ENCODE data around the gene CACNA2D1. TPM values are rescaled to one million over a fixed set of nuclear protein-coding genes. Genes with fewer than 3 reads are reported as not detected.

Gene CACNA2D1
- total RNA-seq, 1 experiment from 2014 or later = 0.77 TPM

DNA sequence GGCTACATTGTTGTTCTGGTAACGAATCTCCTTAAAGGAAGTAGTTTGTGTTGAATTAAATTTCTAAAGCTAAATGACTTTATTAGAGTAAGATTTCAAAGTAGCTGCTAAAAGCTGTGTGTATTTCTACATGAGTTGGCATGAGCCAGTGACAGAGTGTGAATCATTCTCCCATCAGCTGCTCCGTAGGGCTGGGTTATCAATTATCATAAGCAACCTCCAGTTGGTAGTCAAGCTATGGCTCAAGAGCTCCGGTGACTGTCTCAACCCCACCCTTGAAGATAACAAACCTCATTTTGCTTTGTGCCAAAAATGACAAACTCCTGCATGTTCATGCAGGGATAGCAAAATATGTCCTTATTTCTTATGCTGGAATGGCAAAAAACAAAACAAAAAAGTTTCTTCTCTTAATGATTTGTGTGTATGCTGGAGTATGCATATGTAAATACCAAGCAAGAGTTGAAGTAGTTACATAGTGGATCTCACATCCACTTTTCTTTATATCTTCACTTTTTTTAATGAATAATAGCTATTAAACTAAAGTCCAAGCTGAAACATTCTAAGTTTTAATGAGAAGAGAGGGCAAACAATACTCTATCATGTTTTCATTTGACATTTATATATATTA is 249.4 kb downstream of the CACNA2D1 start:
- Histone ChIP-seq H3K4me2 (ENCODE audit: low read length) (no peak overlapping the region), H3K27ac (ENCODE audit: low read length) (no peak overlapping the region), H3F3A (ENCODE audit: low read length, unreplicated experiment) (no peaks in the 10 kb centered on the region), H4K20me1 (ENCODE audit: low read length) (no peaks in the 10 kb centered on the region), H3K9me2 (replicated peaks; ENCODE audit: low read length) (no peaks in the 10 kb centered on the region), H3K4me3 (ENCODE audit: low read length) (no peak overlapping the region), H3K79me2 (ENCODE audit: low read length) (no peaks in the 10 kb centered on the region), H3K9me3 (ENCODE audit: low read length) (no peaks in the 10 kb centered on the region), H3K9ac (ENCODE audit: low read length) (no peak overlapping the region), H3K4me1 (ENCODE audit: insufficient read depth, low read length) (no peaks in the 10 kb centered on the region), H3K27me3 (ENCODE audit: low read length) (peaks cover 25% of the 10 kb centered on the region), H2AFZ (ENCODE audit: low read length) (no peak overlapping the region), H3K36me3 (ENCODE audit: low read depth, low read length) (no peaks in the 10 kb centered on the region)
- ChIA-PET POLR2A (ENCODE audit: unreplicated experiment) (no interaction called here), CTCF (no interaction called here)
- ATAC-seq = no peak
- no TSS peak for BruUV-seq (replicated peaks)
- intact Hi-C loops (cut with micrococcal nuclease) = no loop called here
- peak; percentile 22 for DNase-seq
- TF ChIP-seq EZH2phosphoT487 (IDR thresholded peaks at IDR 0.05; ENCODE audit: borderline replicate concordance, low read length) (no peak), EZH2 (IDR thresholded peaks at IDR 0.05; ENCODE audit: low read length, unreplicated experiment) (no peak)
- TF ChIP-seq, protein P1, sequence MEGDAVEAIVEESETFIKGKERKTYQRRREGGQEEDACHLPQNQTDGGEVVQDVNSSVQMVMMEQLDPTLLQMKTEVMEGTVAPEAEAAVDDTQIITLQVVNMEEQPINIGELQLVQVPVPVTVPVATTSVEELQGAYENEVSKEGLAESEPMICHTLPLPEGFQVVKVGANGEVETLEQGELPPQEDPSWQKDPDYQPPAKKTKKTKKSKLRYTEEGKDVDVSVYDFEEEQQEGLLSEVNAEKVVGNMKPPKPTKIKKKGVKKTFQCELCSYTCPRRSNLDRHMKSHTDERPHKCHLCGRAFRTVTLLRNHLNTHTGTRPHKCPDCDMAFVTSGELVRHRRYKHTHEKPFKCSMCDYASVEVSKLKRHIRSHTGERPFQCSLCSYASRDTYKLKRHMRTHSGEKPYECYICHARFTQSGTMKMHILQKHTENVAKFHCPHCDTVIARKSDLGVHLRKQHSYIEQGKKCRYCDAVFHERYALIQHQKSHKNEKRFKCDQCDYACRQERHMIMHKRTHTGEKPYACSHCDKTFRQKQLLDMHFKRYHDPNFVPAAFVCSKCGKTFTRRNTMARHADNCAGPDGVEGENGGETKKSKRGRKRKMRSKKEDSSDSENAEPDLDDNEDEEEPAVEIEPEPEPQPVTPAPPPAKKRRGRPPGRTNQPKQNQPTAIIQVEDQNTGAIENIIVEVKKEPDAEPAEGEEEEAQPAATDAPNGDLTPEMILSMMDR (conservative IDR thresholded peaks at IDR 0.05; ENCODE audit: low read depth, low read length) = no peak

DNA sequence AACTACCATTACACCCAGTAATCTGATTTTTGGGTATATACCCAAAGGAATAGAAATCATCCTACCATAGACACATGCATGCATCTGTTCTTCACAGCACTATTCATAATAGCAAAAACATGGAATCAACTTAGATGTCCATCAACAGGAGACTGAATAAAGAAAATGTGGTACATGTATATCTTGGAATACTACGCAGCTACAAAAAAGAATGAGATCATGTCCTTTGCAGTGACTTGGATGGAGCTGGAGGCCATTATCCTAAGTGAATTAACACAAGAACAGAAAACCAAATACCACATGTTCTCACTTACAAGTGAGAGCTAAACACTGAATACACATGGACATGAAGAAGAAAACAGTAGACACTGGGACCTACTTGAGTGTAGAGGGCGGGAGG is 254.9 kb downstream of the CACNA2D1 start:
- TF ChIP-seq EZH2phosphoT487 (IDR thresholded peaks at IDR 0.05; ENCODE audit: borderline replicate concordance, low read length) (no peak), EZH2 (IDR thresholded peaks at IDR 0.05; ENCODE audit: low read length, unreplicated experiment) (no peak)
- TF ChIP-seq, protein P1 (conservative IDR thresholded peaks at IDR 0.05; ENCODE audit: low read depth, low read length) = no peak
- CTCF ChIA-PET = no interaction called here
- H3K4me2 ChIP-seq (ENCODE audit: low read length) = no peak overlapping the region
- H3K9me3 ChIP-seq (ENCODE audit: low read length) = no peaks in the 10 kb centered on the region
- no peaks in the 10 kb centered on the region for H3K9me2 ChIP-seq (replicated peaks; ENCODE audit: low read length)
- H3K4me1 ChIP-seq (ENCODE audit: insufficient read depth, low read length) = 0 out of 2 replicates have a peak, but pooled peaks cover 5% of the 10 kb centered on the region
- H3K4me3 ChIP-seq (ENCODE audit: low read length) = no peak overlapping the region
- POLR2A ChIA-PET (ENCODE audit: unreplicated experiment) = no interaction called here
- no peaks in the 10 kb centered on the region for H3K36me3 ChIP-seq (ENCODE audit: low read depth, low read length)
- H4K20me1 ChIP-seq (ENCODE audit: low read length) = no peaks in the 10 kb centered on the region
- H2AFZ ChIP-seq (ENCODE audit: low read length) = no peak overlapping the region
- no peak overlapping the region for H3K9ac ChIP-seq (ENCODE audit: low read length)
- no peaks in the 10 kb centered on the region for H3K79me2 ChIP-seq (ENCODE audit: low read length)
- DNase-seq (no peak), ATAC-seq (no peak)
- no peaks in the 10 kb centered on the region for H3F3A ChIP-seq (ENCODE audit: low read length, unreplicated experiment)
- intact Hi-C loops (cut with micrococcal nuclease) = no loop called here
- BruUV-seq (replicated peaks) = no TSS peak
- no peak overlapping the region for H3K27ac ChIP-seq (ENCODE audit: low read length)
- H3K27me3 ChIP-seq (ENCODE audit: low read length) = peaks cover 27% of the 10 kb centered on the region

DNA sequence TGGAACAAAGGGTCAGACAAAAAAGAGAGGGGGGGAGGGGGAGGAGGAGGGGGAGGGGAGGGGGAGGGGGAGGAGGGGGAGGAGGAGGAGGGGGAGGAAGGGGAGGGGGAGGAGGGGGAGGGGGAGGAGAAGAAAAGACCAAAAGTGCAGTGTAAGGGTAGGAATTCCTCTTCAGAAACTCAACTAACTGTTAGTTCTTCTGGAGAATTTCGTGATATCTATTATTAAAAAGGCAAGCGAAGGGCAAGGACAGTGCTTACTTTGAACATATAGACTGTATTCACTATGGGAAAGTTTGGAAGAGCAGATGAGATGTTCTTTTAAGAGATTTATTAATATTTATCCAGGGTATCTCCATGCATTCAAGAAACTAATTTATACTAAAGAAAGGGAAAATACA is 258.1 kb downstream of the CACNA2D1 start:
- 0 out of 2 replicates have a peak, but pooled peaks cover 11% of the 10 kb centered on the region for H3K4me1 ChIP-seq (ENCODE audit: insufficient read depth, low read length)
- no peak for DNase-seq
- no peak overlapping the region for H2AFZ ChIP-seq (ENCODE audit: low read length)
- H3F3A ChIP-seq (ENCODE audit: low read length, unreplicated experiment) = no peaks in the 10 kb centered on the region
- H3K9ac ChIP-seq (ENCODE audit: low read length) = no peak overlapping the region
- H3K9me2 ChIP-seq (replicated peaks; ENCODE audit: low read length) = no peaks in the 10 kb centered on the region
- H3K27me3 ChIP-seq (ENCODE audit: low read length) = peaks cover 16% of the 10 kb centered on the region; the same call in 1 of the 2 replicates
- H3K79me2 ChIP-seq (ENCODE audit: low read length) = no peaks in the 10 kb centered on the region
- no TSS peak for BruUV-seq (replicated peaks)
- no peak for ATAC-seq
- ChIA-PET CTCF (no interaction called here), POLR2A (ENCODE audit: unreplicated experiment) (no interaction called here)
- TF ChIP-seq, protein P1 (conservative IDR thresholded peaks at IDR 0.05; ENCODE audit: low read depth, low read length) = no peak
- no peaks in the 10 kb centered on the region for H3K36me3 ChIP-seq (ENCODE audit: low read depth, low read length)
- intact Hi-C loops (cut with micrococcal nuclease) = no loop called here
- no peak overlapping the region for H3K4me3 ChIP-seq (ENCODE audit: low read length)
- H3K4me2 ChIP-seq (ENCODE audit: low read length) = no peak overlapping the region
- H3K9me3 ChIP-seq (ENCODE audit: low read length) = no peaks in the 10 kb centered on the region
- H3K27ac ChIP-seq (ENCODE audit: low read length) = no peak overlapping the region
- H4K20me1 ChIP-seq (ENCODE audit: low read length) = no peaks in the 10 kb centered on the region

Data from PC-3 (cell line).